Eye (tissue), 1 donor: ENCODE results near the gene TFAP2B.
A peak's percentile ranks its signal among the peaks of the same experiment; 100 is the strongest.

Experiments
- DNase-seq: peaks from one replicate; pipeline ENCODE4 v3.0.0-alpha.2; 2015

The TFAP2B gene

DNA sequence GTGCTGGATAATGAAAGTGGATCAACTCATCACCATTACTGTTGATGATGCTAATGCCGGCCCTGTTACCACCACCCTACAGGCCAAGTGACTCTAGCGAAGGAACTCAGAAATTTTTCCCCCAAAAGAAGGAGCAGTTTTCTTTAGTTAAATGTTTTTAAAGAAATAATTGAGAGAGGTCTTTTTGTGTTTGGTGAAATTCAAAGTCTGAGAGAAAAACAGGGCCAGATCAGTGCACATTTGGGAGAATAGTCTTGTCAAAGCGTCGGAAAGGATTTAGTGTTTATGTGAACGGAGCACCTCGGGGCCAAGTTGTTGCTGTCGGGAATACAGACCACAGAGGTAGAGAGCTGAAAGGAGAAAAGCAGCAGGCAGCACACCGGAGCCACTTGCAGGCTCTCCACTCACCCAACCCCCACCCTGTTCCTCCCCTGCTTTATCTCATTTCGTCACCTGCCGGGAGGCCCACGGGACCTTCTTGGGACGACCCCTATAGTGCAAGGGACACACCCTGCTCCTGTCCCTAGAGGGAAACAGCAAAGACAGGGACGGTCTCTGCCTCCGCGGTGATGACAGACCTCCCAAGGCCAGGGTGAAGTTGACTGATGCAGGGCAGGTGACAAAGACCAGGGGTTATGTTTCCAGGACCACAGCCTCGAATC, 6.8 kb downstream of the TFAP2B start:
- no peak for DNase-seq

GRCh38 chr6:50826037-50826761, 7.5 kb downstream of the TFAP2B start:
- peak; percentile 53 for DNase-seq

- peak; percentile 50 for DNase-seq
Observed at GRCh38 chr6:50826803-50827202, 8.1 kb downstream of the TFAP2B start.

GRCh38 chr6:50829049-50829448, 10.4 kb downstream of the TFAP2B start:
- DNase-seq: no peak

DNA sequence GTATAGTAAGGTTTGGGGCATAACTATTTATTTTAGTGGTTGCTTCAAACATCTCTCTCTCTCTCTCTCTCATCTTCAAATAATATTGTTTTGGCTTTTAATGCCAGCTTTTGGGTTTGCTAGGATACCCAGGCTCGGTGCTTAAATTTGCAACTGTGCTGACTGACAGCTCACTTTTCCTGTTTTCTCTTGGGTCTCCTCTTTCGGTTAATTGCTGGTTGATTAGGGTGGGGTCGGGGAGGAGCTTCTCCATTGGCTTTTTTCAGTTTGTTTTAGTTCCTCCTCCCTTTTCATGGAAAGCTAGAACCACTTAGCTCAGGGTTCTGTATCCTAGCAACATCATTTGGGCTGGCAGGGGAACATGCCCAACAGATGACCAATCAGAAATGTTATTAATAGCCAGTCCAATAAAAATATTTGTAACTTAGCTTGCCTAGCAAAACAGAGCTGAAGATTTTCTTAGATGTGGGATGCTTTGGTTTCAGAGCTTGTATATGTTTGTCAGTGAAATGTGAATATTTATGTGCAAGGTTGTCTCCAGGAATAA, 11.3 kb downstream of the TFAP2B start:
- peak; percentile 42 for DNase-seq

DNA sequence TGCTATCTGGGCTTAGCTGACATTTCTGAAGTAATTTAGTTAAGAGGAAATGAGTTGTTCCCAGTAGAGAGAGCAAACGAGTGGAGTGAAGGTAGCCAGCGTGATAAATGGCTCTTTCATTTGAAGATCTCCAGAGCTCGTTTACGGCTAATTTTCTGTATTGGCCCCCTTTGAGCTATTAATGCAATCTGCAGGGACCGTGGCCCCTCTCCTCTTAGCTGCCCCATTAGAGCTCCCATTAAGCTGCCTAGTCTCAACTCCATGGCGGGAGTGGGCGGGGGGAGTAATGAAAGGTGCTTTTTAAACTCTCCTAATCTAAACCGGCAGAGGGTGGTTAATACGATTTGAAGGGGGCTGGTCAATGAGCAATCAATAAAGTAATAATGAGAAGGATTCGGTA, 12.5 kb downstream of the TFAP2B start:
- peak; percentile 29 for DNase-seq

DNA sequence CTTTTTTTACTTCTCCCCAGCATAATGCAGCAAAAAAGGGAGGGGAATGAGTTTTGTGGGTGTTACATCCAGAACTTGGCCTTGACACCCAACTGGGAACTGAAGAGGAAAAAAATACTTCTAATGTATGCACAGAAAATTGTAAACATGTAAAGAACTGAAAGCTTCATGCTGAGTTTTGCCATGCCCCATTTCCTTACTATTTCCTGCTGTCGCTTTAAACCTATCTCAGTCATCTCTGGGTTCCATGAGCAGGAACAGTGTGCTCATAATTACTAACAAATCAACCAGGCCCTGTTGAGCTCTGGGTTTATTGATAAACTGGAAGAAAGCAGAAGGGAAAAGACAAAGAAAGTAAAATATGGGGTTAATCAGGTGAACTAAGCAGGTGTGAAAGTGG, 14.2 kb downstream of the TFAP2B start:
- peak; percentile 7 for DNase-seq

- peak; percentile 70 for DNase-seq
Observed at GRCh38 chr6:50834929-50835410, 16.3 kb downstream of the TFAP2B start.

DNA sequence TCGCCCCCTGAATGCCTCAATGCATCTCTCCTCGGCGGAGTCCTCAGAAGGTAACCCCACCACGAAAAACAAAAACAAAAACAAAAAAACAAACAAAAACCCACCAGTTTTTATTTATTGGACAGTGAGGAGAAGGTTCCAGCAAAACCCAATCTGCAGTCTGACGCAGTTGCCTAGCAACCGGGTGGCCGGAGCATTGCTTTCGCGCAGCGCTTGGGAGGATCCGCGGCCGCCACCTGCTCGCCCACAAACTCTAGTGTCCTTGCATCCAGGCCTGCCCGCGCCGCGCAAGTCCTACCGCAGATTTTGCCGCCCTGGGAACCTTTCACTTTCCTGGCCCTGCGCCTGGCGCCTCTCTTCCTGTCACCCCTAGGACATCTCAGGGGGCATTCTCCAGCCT, 17.6 kb downstream of the TFAP2B start:
- peak; percentile 52 for DNase-seq

DNA sequence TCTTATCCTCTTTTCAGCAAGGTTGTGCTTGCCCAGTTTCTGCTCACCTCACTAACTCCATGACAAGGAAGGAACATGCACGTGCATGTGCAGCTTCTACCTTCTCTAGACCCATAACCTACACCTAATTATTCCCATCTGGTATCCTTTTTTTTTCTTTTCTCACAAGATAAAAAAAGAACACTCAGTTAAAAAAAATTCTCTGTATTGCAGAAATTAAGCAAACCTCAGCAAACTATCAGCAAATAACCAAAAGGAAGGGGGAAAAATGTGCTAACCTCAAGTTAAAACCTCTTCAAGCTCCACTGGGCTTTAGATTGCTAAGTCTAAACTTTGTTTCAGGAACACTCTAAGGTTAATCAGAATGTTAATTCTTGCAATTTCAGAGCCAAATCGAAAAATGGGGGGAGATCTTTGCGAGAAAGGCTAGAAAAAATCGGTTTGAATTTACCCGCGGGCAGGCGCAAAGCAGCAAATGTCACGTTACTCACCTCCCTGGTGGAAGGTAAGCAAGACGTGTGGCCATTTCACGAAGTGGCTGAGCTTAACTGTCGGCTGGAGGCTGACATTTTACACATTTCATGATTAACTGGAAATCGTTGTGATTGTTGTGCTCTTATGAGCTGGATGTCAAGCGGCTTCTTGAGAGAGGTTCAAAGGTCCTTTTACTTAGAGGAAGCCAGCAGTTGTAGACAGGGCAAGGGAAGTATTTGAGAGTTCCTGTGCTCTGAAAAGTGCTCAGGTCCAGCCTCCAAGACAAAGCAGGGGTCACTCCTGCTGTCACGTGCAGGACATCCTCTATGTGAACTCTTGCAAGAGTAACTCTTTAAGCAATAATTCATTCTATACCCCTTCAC, 19.1 kb downstream of the TFAP2B start:
- peak; percentile 41 for DNase-seq

DNA sequence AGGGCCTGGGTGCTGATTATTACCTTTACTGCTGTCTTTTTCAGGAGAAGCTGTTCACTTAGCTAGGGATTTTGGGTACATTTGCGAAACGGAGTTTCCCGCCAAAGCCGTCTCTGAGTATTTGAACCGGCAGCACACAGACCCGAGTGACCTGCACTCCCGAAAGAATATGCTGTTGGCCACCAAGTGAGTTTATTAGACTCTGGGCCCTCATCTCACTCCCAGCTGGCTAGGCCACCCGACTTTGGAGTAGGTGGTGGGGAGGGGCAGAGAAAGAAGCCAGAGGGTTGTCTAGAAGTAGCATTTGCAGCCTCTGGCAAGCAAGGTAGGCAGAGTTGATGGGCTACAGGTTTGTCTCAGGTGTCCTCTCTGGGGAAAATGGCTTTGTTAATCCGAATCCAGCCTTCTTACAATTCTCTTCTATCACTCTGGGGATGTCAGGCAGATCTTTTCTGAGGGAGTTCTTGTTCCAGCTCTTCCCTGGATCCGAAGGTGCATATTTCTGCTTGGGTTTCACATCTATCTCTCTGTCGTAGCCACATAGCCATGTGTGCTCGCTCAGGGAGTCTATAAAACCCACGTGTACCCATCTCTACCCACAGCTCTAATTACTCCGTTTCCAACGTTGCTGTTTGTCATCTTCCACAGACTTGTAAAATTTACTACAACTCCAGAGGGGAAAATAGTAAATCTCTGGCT, 21.6 kb downstream of the TFAP2B start:
- DNase-seq: peak; percentile 61

GRCh38 chr6:50840811-50841192, 22.1 kb downstream of the TFAP2B start:
- DNase-seq: no peak

- DNase-seq: no peak
Observed at GRCh38 chr6:50842446-50842845, 23.8 kb downstream of the TFAP2B start.

GRCh38 chr6:50842861-50843384, 24.3 kb downstream of the TFAP2B start:
- peak; percentile 80 for DNase-seq

GRCh38 chr6:50843842-50844241, 25.2 kb downstream of the TFAP2B start:
- DNase-seq: peak; percentile 65

- DNase-seq: peak; percentile 75
Observed at GRCh38 chr6:50845499-50846143, 26.9 kb downstream of the TFAP2B start.

- peak; percentile 64 for DNase-seq
Observed at GRCh38 chr6:50846144-50846851, 27.6 kb downstream of the TFAP2B start.

- DNase-seq: peak; percentile 70
Observed at GRCh38 chr6:50846852-50847155, 28.1 kb downstream of the TFAP2B start.

DNA sequence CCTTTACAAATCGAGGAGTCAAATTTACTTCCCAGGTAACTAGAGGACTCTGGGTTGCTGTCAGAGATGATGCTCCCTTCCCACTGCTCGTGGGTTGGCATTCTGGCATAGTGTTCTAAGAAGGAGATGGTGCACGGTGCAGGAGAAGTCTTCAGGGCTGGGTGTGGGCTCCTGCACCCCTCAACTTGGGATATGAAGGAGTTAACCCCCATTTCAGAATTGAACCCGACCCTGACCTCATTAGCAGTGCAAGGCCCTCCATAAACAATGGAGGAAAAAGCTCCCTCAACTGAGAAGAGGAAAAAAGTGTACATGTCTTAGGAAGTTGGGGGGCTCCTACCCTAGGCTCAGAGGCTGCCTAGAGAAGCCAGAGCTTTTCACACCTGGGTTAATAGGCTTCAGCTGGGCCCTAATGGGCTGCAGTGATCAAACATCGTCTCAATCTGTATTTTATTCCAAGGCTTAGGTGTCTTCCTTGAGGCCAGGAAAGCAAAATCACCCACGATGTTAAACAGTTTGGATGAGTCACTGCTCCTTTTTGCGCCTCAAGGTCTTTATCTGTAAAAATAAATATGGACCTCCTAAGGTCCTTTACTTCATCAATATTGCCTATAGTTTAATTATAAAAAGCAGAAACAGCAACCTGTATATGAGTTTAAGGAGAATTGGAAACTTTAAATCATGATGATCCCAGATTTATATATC, 29.4 kb downstream of the TFAP2B start:
- DNase-seq: peak; percentile 46

DNA sequence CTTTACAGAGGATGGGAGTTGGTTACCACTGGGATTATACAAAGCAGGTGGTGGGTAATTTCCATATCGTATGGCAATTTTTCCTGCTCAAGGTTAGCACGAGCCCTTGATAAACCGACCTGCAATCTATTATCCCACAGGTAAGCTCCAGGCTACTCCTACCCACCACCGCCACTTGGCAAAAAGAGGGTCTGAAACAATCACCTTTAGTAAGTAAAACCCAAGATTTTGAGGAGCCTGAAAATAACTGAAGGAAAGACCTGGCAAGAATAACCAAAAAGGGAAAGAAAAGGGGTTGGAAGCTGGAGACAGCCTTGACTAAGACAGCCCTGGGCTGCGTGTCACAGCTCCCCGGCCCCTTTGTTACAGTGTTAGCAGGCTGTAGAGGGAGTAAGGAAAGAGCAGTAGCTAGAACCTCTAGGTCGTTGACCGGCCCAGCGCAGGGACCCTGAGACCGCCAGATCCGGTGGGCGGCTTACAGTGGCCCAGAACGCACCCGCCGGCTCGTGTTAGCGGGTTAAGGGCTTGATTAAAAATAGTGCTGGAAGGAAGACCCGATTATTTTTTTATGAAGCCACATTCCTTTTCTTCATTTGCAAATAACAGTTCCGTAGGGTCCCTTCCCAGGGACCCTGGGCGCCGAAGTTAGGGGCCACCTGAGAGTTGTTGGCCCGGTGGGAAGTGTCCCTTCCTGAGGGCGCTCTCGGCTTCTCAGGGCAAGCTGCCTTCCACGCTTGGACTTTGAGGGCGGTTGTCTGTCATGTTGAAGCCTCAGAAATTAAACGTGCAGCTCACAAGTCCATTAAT, 30.5 kb downstream of the TFAP2B start:
- DNase-seq: peak; percentile 65
